DMS 273 (cell line): Measurements from ENCODE around the gene TEX35.
"Not testable (repeated sequence)": the region's sequence is repeated elsewhere in the genome, so short reads cannot be mapped to it uniquely, and the experiment has no call there.

Source experiments
- DNase-seq: peaks from one replicate; lab custom pipeline; 2025; ENCODE audit not compliant: unreplicated experiment; lab: John Stamatoyannopoulos, UW

The TEX35 gene

DNA sequence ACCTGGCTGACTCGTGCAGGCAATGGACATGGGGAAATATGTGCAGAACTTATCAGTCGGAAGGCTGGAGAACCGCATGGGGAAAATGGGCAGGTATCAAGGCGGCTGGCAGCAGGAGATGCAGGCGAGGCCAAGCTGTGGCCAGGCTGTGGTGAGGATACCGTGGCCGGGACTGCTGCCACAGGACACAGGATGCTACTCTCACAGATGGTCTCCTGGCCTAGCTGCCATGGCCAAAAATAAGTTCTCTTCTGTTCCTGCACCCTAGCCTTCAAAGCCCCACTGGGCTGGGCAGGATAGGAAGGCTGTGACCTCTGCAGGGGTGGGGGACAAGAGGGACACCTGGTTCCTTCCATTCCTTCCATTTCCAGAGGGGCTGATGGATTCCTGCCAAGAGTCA, 26.4 kb downstream of the TEX35 start:
- no peak for DNase-seq

DNA sequence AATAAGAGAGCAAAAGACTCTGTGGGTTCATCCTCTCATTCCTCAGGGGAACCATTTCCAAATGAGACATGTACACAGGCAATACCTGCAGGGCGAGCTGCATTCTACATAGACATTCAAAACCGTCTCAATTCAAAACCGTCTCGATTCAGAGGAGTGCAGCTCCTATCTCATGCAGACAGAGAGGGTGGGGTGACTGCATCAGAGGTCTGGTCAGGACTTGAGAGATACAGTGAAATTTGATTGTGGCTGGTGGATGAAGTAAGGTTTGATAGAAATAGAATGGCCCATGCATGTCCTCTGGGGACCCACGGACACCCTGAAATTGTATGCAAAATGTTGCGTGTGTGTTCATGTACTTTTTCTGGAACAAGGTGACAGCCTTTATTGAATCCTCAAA, 27.3 kb downstream of the TEX35 start:
- no peak for DNase-seq

DNA sequence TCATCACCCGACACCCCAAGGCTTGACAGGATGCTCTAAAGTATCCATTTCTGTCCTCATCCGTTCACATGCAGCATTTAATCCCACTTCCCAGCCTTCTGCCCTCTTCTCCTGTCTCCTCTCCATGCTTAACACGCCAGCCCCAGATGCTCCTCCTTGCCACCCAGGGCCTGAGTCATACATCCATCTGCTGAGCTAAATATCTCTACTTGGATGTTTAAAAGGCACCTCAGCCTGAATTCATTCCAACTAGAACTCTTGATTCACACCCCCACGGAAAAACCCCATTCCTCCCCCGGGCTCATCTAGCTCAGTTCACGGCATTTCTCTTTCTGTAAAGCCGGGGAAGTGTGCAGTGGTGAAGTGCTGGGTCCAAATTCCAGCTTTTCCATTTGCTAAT, 27.7 kb downstream of the TEX35 start:
- DNase-seq, result peak; percentile 92

DNA sequence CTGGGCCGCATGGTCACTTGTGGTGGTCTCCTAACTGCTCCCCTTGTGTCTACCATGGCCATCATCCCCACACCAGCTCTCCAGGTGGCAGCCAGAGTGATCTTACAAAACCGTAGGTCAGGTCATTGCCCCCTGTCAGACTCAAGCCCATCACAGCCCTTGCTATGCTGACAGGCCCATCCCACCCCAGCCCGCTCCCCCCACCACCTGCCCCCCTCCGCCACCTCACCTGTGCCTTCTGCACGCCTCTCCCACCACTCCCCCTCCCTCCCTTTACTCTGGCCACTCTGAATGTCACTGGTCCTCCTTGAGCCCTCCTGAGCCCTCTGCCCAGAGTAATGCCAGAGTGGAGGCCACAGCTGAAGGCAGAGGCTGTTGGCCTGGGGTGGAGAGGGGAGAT, 28.5 kb downstream of the TEX35 start:
- DNase-seq, result no peak

DNA sequence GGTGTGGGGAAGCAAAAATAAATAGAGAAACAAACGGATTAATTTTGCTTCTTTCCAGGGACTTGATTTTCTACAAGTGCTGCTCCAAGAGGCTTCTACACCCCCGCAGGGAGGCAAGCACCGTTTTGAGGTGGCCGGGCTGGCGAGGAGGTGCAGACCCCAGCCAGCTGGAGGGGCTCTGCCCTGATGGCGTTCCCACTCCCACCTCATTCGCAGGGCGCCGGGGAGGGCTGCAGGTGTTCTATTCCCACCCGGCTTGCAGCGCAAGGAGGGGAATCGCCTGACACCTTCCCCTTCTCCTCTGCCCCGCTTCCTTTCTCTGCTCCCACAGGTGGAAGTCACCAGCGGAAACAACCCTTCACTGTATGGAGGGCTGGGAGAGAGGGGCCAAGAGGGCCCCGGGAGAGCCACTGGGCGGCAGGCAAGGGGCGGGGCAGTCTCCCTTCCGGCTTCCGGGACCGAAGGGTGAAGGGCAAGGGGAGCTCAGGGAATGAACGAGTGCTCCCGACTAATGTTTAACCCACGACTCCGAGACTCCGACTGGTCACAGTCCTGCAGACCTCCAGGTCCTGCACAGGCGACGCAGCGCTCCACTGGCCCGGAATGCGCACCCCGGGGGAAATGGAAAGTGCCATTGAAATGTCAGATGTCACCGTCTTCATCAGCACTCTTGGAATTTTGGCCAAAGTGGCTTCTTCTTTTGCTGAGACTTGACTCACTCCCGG, 29.1 kb downstream of the TEX35 start:
- peak; percentile 63 for DNase-seq

DNA sequence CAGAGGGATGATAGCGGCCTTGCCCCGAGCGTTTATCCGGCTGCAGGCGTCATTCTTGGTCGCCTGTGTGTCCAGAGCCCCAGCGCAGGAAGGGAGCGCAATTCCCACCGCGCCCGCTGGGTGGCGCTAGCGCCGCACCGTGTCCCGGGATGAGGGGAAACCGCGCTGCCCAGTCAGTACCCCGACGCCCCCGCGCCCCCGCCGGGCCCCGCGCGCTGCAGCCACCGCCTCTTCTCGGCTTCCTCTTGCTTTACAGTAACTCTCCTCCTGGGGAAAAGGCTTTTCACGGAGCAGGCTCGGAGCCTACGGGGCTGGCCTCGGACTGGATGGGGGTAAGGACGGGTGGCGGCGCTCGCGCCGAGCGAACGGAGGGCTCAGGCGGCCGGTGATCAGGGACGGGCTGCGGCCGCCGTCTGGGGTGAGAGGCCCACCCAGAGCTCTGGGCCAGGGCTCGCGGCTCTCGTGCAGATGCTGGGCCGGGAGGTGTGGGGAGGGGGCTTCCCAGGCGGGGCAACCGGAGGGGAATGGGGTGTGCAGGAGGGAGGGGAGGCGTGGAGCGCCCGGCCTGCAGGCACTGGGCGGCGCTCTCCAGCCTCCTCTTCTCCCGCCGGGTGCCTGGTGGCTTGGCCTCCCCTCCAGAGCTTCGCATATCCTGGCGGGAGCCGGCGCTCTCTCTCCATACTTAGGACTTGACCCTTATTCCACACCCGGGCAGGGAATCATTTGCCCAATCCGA, 29.8 kb downstream of the TEX35 start:
- peak; percentile 93 for DNase-seq

DNA sequence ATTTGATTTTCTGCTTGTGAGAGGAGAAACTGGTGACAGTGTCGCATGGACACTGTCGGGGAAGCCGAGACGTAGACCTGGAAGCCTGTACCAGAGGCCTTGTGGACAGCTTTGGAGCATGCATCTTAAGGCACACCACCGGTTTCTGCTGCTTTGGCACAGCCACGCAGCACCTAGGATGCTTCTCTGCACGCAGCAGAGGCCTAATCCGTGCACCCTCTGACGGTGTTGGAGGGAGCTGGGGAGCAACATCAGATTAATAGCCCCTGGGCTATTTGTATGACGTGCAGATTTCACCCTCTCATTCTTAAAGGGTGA, 30.3 kb downstream of the TEX35 start:
- no peak for DNase-seq

DNA sequence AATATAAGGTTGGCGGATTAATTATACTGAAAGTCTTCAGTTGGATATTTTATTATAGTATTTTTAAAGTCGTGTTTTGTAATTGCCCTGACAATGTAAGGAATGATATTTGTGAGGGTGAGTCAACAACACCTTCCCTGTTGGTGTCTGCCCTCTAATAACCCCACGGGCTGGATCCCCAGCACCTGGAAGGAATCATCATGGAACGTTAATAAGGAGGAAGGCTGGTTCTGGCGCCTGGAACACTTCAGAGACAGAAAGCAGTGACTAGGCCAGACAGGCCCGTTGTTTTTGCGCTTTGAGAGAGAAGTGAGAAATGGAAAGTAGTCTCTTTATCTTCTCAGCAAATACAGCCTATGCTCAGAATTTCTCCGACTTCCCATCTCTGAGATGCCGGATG, 31.6 kb downstream of the TEX35 start:
- no peak for DNase-seq

DNA sequence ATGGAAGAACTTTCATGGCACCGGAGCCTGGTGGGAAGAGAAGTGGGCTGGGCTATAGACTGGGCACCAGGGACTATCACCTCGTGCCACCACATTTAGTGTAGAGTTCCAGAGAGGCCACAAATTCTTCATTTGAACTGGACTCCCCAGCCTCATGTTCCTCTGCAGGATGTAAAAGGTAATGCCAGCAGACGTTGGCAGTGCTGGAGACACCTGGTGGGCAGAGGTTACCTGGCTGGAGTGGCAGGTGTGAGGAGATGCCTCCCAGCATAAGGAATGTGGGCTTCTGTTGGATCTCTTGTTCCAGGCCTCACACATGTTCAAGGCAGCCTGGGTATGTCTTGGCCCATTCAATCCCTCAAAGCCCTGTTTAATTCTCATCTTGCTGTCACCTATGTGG, 35.2 kb downstream of the TEX35 start:
- DNase-seq, result no peak

DNA sequence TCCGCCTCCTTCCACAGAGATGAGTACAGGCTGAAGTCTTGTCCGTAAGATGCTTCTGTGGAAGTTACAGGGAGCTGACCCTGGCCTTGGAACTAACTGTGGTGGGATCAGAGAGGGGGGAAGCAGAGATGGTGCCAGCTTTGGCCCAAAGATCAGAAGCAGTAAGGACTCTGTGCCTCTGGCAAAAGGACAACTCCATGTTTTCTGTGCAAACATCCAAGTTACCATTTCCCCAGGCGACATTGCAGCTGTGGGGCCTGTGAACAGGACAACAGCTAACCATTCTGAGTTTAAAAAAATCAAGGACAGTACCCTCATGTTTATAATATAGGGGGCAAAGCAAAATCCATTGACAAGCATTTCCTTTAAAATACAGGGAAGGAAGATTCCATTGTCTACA, 38.4 kb downstream of the TEX35 start:
- DNase-seq, result no peak

DNA sequence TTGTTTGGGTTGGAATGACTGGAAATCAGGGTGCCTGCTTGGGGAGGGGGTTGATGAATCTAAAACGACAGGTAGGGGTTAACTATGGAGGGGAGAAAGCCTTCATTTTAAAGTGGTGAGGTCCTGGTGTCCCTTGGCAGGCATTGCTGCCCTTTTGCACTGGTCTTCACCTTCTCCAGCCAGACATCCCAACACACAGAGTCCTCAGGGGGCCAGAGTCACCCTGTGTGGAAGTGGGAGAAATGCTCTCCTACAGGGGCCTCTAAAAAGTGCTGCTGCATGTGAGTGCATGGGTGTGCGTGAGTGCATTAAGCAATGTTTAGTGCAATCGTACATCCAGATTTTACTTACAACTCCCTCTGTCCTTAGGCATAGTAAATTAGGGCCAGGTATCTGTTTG, 39.0 kb downstream of the TEX35 start:
- no peak for DNase-seq

DNA sequence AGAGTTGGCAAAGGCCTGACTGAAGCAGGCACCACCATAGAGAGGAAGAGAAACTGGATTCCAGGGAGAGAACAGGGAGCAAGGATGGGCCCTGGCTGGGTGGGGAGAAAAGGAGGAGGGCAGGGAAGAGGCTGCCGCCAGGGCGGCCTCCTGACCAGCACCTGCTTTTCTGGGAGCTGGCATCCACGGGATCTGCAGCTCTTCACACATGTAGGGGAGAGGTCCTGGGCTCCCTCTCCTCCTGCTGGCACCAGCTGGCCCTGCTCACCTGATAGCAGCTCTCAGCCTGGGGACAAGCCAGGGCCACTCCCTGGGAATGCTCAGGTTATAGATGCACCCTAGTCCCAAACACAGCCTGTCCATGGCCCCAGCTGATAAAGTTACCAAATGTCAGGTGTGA, 39.9 kb downstream of the TEX35 start:
- DNase-seq, result no peak

DNA sequence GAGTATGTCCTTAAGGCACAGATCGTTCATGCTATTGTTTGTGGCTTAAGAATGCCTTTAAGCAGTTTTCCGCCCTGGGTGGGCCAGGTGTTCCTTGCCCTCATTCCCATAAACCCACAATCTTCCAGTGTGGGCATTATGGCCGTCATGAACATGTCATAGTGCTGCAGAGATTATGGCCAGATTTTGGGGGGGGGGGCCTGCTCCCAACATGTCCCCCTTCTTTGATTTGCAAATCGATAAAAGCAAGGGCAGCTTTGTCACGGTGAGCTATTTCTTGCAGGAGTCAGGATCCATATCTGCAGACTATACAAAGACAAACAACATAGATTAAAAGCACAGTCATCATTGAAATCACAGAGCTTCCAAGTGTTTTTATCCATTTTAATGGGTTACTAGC, 41.4 kb downstream of the TEX35 start:
- DNase-seq, result not testable (repeated sequence)

DNA sequence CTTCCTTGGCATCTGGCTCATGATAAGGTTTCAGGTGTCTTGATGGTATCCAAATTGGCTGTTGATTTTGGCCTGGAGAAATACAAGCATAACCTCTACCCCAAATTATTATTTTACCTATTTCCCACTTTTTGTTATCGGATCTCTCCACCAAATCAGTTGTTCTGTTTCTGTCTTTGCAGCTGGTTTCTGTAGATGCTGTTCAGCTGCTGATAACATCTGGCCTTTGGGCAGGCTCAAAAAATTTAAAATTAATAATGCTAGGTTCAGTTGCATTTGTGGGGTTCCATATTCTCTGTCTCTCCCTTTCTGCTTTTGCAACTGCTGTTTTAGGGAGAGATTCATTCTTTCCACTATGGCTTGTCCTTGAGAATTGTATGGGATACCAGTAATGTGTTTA, 42.7 kb downstream of the TEX35 start:
- DNase-seq, result not testable (repeated sequence)

DNA sequence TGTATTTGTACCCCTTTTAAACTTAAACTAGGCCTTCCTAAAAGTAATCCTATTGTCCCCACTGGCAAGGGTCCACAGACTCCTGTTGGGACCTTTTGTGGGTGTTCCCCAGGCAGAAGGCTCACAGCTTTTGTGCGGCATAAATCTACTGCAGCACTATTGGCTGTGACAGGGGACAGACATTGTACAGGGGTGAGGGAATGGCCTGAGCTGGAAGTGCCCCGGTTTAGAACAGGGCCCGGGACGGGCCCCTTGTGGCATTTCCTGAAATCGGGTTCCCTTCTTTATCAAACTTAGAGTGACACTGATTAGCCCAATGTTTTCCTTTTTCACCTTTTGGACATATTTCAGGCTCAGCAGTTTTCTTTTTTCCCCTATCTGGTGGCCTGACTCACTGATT, 45.9 kb downstream of the TEX35 start:
- not testable (repeated sequence) for DNase-seq

DNA sequence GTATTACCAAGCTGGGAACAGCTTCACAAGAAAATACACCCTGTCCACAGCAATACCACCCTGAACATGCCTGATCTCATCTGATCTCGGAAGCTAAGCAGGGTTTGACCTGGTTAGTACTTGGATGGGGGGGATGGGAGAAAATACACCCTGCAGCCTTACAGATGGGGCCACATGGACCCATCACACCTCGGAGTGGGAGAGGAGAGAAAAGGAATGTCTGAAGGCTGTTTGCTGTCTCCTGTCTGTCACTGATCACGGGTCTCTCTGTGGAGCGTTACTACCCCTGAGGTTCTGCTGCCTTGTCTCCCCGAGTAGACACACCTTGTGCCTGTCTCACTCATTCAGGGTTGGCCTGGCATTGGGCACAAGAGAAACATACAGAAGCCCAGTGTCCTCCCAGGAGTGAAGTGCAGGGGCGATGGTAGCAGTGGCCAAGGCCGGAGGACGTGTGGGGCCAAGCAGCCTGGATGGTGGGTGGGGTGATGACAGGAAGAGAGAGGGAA, 48.0 kb downstream of the TEX35 start:
- DNase-seq, result no peak

DNA sequence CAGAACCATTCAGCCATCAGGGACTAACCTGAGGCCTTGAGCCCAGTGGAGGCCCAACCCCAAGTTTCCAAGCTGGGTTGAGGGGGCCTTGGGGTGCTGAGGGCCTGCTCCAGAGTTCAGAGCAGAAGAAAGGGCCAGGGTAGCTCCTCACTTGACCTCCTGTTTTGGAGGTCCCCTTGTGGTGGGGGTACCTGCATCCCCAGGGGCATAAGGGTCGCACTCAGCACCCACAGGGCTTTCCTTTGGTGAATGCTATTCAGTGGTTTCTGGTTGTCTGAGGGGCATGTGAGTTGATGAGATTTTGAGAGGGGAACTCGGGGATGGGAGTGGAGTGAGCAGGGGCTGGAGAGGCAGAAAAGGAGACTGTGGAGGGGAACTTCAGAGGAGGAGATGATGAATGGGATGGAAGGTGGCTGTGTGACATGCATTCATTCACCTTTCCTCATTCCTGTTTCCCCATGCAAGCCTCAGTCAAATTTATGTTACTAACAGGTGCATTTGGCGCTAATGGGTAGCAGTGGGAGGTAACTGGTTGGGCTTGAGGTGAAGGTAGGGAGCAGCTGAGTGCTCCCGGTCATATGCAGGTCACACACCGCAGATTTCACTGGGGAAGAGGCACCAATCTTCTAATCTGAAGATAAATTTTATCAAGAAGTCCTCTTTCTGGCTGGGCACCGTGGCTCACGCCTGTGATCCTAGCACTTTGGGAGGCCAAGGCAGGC, 50.4 kb downstream of the TEX35 start:
- no peak for DNase-seq

DNA sequence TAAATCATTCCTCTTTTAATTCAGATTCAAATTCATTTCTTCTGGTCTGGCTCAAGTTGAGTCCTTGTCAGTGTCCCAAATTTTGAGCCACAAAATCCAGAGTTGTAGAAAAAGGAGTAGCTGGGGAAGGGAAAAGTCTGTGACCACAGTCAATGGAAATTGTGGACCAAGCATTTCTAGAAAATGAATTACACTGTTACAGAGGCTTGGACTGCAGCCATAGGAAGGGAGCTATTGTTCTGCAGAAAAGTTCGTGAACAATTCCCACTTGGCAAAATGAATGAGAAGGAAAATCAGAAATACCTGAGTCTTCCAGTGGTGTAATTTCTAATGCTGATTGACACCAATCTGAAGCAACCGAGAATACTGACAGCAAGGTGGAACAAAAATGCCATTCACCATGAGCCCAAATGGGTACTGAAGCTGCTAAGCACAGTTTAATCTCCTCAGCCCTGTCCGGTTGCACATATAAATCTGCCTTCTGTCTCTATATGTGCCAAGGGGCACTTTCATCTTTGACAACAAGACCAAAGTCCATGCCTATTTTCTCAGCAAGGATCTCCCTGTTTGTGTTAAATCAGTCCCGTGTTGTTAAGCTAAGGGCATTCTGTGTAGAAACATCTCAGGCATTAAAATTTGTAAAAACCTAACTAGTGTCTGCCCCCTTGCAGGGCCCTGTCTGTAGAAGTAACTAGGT, 51.3 kb downstream of the TEX35 start:
- no peak for DNase-seq

DNA sequence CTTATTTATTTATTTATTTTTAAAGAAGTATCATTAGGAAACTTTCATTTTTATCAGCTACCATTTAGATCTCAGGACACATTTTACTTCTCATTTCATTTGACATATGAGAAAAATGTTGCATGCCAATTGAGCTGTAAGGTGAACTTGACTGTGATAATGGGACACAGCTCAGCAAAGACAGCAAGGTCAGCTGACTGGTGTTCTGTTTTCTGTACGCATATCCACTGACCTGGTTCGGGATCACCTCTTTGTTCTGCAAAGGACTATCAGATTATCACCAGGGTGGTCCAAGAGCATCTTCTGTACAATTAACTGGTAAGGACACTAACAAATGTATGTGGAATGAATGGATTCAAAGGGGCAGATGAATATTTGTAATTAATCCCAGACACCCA, 51.9 kb downstream of the TEX35 start:
- no peak for DNase-seq

DNA sequence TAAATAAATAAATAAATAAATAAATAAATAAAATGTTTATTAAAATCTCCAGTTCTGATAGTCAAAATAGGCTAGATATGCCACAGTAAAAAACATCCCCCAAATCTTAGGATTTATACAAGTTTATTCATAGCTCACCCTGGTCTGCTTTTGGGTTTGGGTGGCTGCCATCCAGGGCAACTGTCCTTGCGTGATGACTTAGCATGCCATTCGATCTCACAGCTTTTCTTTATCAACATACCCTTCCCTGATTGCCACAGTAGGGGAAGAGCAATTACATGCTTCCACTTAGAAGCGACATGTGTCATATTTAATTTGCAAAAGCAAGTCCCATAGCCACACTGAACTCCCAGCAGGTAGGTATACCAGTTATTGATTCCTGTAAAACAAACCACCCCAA, 52.7 kb downstream of the TEX35 start:
- no peak for DNase-seq

DNA sequence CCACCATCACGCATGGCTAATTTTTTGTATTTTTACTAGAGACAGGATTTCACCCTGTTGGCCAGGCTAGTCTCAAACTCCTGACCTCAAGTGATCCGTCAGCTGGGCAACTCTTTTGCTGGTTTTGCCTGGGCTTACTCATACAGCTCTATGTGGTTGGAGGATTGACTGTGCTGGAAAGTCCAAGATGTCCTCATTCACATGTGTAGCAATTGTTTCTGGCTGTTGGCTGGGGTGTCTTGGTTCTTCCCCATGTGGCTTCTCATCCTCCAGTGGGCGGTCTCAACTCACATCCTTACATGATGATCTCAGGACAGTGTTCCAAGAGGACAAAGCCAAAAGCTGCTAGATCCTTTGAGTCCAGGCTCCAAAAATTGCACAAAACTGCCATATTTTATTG, 53.3 kb downstream of the TEX35 start:
- no peak for DNase-seq

DNA sequence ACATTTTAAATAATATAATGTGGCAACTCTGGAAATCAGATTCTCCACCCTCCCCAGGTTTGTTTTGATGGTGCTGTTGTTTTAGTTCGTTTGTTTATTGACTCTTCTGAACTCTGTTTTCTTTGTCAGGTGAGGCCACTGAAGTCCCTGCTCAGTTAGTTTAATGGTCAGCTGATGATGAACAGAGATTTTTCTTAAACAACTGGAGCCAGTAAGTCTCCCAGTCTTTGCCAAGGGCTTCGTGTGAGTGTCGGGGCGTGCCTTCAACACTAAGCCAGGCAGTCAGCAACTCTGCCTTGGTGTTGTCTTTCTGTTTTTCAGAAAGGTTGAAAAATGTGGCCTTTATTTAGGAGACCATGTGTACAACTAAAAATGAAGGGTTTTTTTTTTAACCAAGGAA, 58.9 kb downstream of the TEX35 start:
- no peak for DNase-seq
